Stimulated activated CD4-positive, alpha-beta T cell treated with anti-CD3 and anti-CD28 coated beads, Interleukin-12 subunit alpha, Interleukin-12 subunit beta, amount 100 ng/mL, for 48 hours (primary cell): ENCODE data around the gene APMAP.

Source experiments
- DNase-seq, 3 donors: peaks; one replicate each; pipeline ENCODE4 v3.0.0-alpha.2; 2020; ENCODE audit warnings: low read depth in 2 of 3, low spot score in 1 of 3

APMAP gene

GRCh38 chr20:24969186-24970029 lies 23.1 kb downstream of the APMAP start:
- no peak for DNase-seq

GRCh38 chr20:24968278-24968800 lies 24.2 kb downstream of the APMAP start:
- no peak for DNase-seq

- DNase-seq, result no peak
Measured at GRCh38 chr20:24966317-24967012, 26.1 kb downstream of the APMAP start.

GRCh38 chr20:24965065-24965919 lies 27.3 kb downstream of the APMAP start:
- no peak for DNase-seq

- DNase-seq, result no peak
Measured at GRCh38 chr20:24964506-24964840, 28.1 kb downstream of the APMAP start.

GRCh38 chr20:24963672-24964505 lies 28.7 kb downstream of the APMAP start:
- DNase-seq, result no peak

- no peak for DNase-seq
Measured at GRCh38 chr20:24962510-24962909, 30.0 kb downstream of the APMAP start.

- DNase-seq, result no peak
Measured at GRCh38 chr20:24962182-24962492, 30.4 kb downstream of the APMAP start.

GRCh38 chr20:24961384-24962181 lies 31.0 kb downstream of the APMAP start:
- DNase-seq, result no peak

GRCh38 chr20:24960861-24961260 lies 31.7 kb downstream of the APMAP start:
- DNase-seq, result no peak

- DNase-seq, result no peak
Measured at GRCh38 chr20:24960302-24960801, 32.2 kb downstream of the APMAP start.

- DNase-seq, result no peak
Measured at GRCh38 chr20:24959591-24960301, 32.8 kb downstream of the APMAP start.

GRCh38 chr20:24958506-24959385 lies 33.8 kb downstream of the APMAP start:
- no peak for DNase-seq

GRCh38 chr20:24957326-24958016 lies 35.1 kb downstream of the APMAP start:
- DNase-seq, result no peak

GRCh38 chr20:24956001-24956841 lies 36.3 kb downstream of the APMAP start:
- no peak for DNase-seq

GRCh38 chr20:24955045-24955444 lies 37.5 kb downstream of the APMAP start:
- no peak for DNase-seq

- no peak for DNase-seq
Measured at GRCh38 chr20:24954566-24954965, 38.0 kb downstream of the APMAP start.
